Keratinocyte (primary cell): Measurements from ENCODE around the gene PRKAR2B. TPM values are rescaled to one million over a fixed set of nuclear protein-coding genes. Genes with fewer than 3 reads are reported as not detected.

Experiments
- DNase-seq: peaks from one replicate; pipeline ENCODE4 v3.0.0-alpha.2; 2011; ENCODE audit warnings: low read depth, missing footprints, low spot score
- FAIRE-seq: peaks from 2 replicates; lab custom pipeline; 2011; peaks lifted over from hg19 to GRCh38; lab: Jason Lieb, UNC
- H2AFZ ChIP-seq: 2 replicates; pipeline ENCODE4 v1.6.0; 2012; ENCODE audit warnings: low read length, control low read depth, inconsistent platforms; ENCODE audit not compliant: control insufficient read depth
- H3K27ac ChIP-seq: 2 replicates; pipeline ENCODE4 v1.5.1; 2011; ENCODE audit warnings: low read length; ENCODE audit not compliant: control insufficient read depth, insufficient read depth
- H3K27me3 ChIP-seq: 3 replicates; pipeline ENCODE4 v1.6.0; 2011; ENCODE audit warnings: low read length; ENCODE audit not compliant: control insufficient read depth, insufficient read depth; ENCODE audit errors: extremely low read depth
- H3K36me3 ChIP-seq, 2 experiments: 2 replicates in 1 of 2; 3 replicates in 1 of 2; pipeline ENCODE4 v1.5.1; 2011; ENCODE audit warnings: low read length in 2 of 2, mild to moderate bottlenecking in 1 of 2; ENCODE audit not compliant: control insufficient read depth in 2 of 2, insufficient read depth in 2 of 2; ENCODE audit errors: extremely low read depth in 1 of 2
- H3K4me1 ChIP-seq: 3 replicates; pipeline ENCODE4 v1.5.1; 2011; ENCODE audit warnings: low read length; ENCODE audit not compliant: control insufficient read depth, insufficient read depth; ENCODE audit errors: extremely low read depth
- H3K4me2 ChIP-seq: 3 replicates; pipeline ENCODE4 v1.6.0; 2011; ENCODE audit warnings: low read depth, low read length; ENCODE audit not compliant: control insufficient read depth, insufficient read depth; ENCODE audit errors: extremely low read depth
- H3K4me3 ChIP-seq, 3 experiments: fragments of 200-600 bp in 1 of 3; sonication (generic) in 1 of 3; 2 replicates in 2 of 3; 3 replicates in 1 of 3; pipeline ENCODE4 v1.5.1; 2011 to 2016; ENCODE audit warnings: low read length in 3 of 3, mild to moderate bottlenecking in 3 of 3, control low read depth in 2 of 3, inconsistent platforms in 1 of 3, low read depth in 1 of 3, mixed read lengths in 1 of 3, mixed run types in 1 of 3, moderate library complexity in 1 of 3; ENCODE audit not compliant: control insufficient read depth in 2 of 3, insufficient read depth in 2 of 3; ENCODE audit errors: extremely low read depth in 1 of 3
- H3K79me2 ChIP-seq: 2 replicates; pipeline ENCODE4 v1.6.0; 2012; ENCODE audit warnings: low read length; ENCODE audit not compliant: control insufficient read depth, insufficient read depth
- H3K9ac ChIP-seq: 3 replicates; pipeline ENCODE4 v1.6.0; 2011; ENCODE audit warnings: low read length; ENCODE audit not compliant: control insufficient read depth, insufficient read depth; ENCODE audit errors: extremely low read depth
- H3K9me1 ChIP-seq: 3 replicates; pipeline ENCODE4 v1.6.0; 2011; ENCODE audit warnings: low read length; ENCODE audit not compliant: control insufficient read depth, insufficient read depth; ENCODE audit errors: extremely low read depth
- H3K9me3 ChIP-seq: 2 replicates; pipeline ENCODE4 v1.5.1; 2012; ENCODE audit warnings: low read depth, low read length; ENCODE audit not compliant: control insufficient read depth
- H4K20me1 ChIP-seq: 3 replicates; pipeline ENCODE4 v1.6.0; 2011; ENCODE audit warnings: low read length; ENCODE audit not compliant: control insufficient read depth, insufficient read depth; ENCODE audit errors: extremely low read depth
- CTCF ChIP-seq, 3 experiments: IDR thresholded peaks in 1 of 3; conservative IDR thresholded peaks in 1 of 3; optimal IDR thresholded peaks in 1 of 3; 2 replicates in 2 of 3; 3 replicates in 1 of 3; pipeline versions ENCODE3 to v1.5.1; 2011; ENCODE audit warnings: low read length in 3 of 3, mild to moderate bottlenecking in 3 of 3, moderate library complexity in 2 of 3, control low read depth in 1 of 3, inconsistent platforms in 1 of 3; ENCODE audit not compliant: insufficient read depth in 2 of 3; ENCODE audit errors: extremely low read depth in 1 of 3
- EZH2 ChIP-seq: IDR thresholded peaks from one replicate; pipeline ENCODE4 v1.6.1; 2012; ENCODE audit warnings: inconsistent platforms, mild to moderate bottlenecking, low read length, moderate library complexity
- dilution Hi-C: fragments of 300-500 bp; cut with MboI; formaldehyde crosslinking; loops from one replicate; pipeline ENCODE4 v1.7.0; 2020; ENCODE audit warnings: low sequenced_read_pairs; ENCODE audit not compliant: extremely low pct_ligation_motif_present
- polyA plus RNA-seq, 5 experiments: library from polyadenylated mRNA; depleted of rRNA in 3 of 5; stranded (reverse) in 3 of 5; stranded (forward) in 1 of 5; unstranded in 1 of 5; fragments of >200 nt; gene quantifications; 1 replicate in 1 of 5; 2 replicates in 3 of 5; 3 replicates in 1 of 5; pipeline versions ENCODE4 v1.2.1 to v1.2.3, GENCODE V29; 2011 to 2012; ENCODE audit warnings: missing spikeins in 2 of 5, low read depth in 1 of 5, low replicate concordance in 1 of 5

The PRKAR2B gene
- polyA plus RNA-seq, 1 donor (not counting 4 experiments of a cell fraction or from before 2014, with no cell fraction given): 0.01 TPM

- no peaks in the 10 kb centered on the region for H3K79me2 ChIP-seq
- H4K20me1 ChIP-seq: no peaks in the 10 kb centered on the region
- no peak overlapping the region for H3K4me3 ChIP-seq
- dilution Hi-C loops: no loop called here
- DNase-seq (no peak), FAIRE-seq (no peak)
- H3K9me3 ChIP-seq: no peaks in the 10 kb centered on the region
- no peak overlapping the region for H2AFZ ChIP-seq
- no peak overlapping the region for H3K27ac ChIP-seq
- H3K9me1 ChIP-seq: no peaks in the 10 kb centered on the region
- H3K9ac ChIP-seq: no peak overlapping the region
- TF ChIP-seq CTCF (optimal IDR thresholded peaks at IDR 0.05 in 1 of 3, IDR thresholded peaks at IDR 0.05 in 1 of 3, conservative IDR thresholded peaks at IDR 0.05 in 1 of 3; ENCODE audit: extremely low read depth in 1 of 3, insufficient read depth in 2 of 3, low read length in 3 of 3) (no peak), EZH2 (no peak)
- no peaks in the 10 kb centered on the region for H3K27me3 ChIP-seq
- no peaks in the 10 kb centered on the region for H3K4me1 ChIP-seq
- no peaks in the 10 kb centered on the region for H3K36me3 ChIP-seq
- no peak overlapping the region for H3K4me2 ChIP-seq
Measured at GRCh38 chr7:107085180-107085579, 40.7 kb downstream of the PRKAR2B start.

- H3K9me3 ChIP-seq: no peaks in the 10 kb centered on the region
- H3K4me2 ChIP-seq: no peak overlapping the region
- H3K4me1 ChIP-seq: no peaks in the 10 kb centered on the region
- H3K27ac ChIP-seq: no peak overlapping the region
- TF ChIP-seq EZH2 (no peak), CTCF (optimal IDR thresholded peaks at IDR 0.05 in 1 of 3, IDR thresholded peaks at IDR 0.05 in 1 of 3, conservative IDR thresholded peaks at IDR 0.05 in 1 of 3; ENCODE audit: extremely low read depth in 1 of 3, insufficient read depth in 2 of 3, low read length in 3 of 3) (no peak)
- DNase-seq: no peak
- no peaks in the 10 kb centered on the region for H3K27me3 ChIP-seq
- H3K9ac ChIP-seq: no peak overlapping the region
- H2AFZ ChIP-seq: no peak overlapping the region
- no peaks in the 10 kb centered on the region for H3K9me1 ChIP-seq
- no peaks in the 10 kb centered on the region for H3K79me2 ChIP-seq
- no peaks in the 10 kb centered on the region for H4K20me1 ChIP-seq
- no peak overlapping the region for H3K4me3 ChIP-seq
- no peak for FAIRE-seq
- no peaks in the 10 kb centered on the region for H3K36me3 ChIP-seq
- dilution Hi-C loops: no loop called here
Measured at GRCh38 chr7:107089627-107090026, 45.1 kb downstream of the PRKAR2B start.
